NOMO-1 treated with dmso at 0.1 percent for 144 hours (cell line): ENCODE results near the gene BAIAP2L1.

Experiments
- DNase-seq: peaks from one replicate; lab custom pipeline; 2025; ENCODE audit not compliant: unreplicated experiment; lab: John Stamatoyannopoulos, UW

Gene BAIAP2L1

DNA sequence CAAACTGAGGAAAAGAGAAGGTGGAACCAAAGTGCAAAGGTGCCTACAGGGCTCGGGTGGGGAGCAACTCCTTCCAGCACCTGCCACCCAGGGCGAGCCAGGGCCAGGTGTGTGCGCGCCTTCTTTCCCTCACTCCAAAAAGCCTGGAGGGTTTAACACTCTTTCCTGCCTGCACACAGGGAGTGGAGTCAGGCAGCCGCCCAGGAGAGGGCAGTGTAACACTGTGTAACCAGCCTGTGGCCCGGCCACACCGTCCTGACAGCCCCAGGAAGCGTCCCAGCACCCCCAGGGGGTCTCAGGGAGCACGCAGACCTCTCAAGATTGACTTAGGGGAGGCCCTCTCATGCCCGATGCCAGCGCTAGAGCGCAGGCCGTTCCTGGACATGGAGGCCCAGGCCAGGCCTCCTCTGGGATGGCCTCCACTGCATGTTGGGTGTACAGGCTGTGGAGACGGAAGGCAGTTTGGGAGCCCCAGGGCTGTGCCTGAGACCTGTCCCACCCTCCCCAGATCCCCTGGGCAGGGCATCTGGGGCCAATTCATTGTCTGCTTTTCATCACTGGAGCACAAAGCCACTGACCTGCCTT is 106.0 kb downstream of the BAIAP2L1 start:
- peak; percentile 16 for DNase-seq

DNA sequence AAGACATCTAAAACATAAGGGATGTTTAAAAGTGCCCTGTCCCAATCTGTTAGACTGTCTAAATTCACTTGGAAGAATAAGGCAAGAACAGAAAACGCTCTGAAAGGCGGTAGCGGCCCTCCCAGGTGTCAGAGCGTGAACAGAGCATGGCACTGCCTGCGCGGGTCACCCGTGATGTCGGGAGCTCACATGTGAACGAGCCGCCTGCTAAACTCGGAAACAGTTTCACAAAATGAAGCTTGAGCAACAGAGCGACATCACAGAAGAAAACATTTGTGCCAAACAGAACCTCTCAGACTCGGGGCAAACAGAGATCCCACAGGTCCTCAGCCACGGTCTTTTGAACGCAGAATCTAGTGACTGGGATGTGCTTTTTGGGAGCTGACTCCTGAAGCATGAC is 106.6 kb downstream of the BAIAP2L1 start:
- DNase-seq, result no peak

DNA sequence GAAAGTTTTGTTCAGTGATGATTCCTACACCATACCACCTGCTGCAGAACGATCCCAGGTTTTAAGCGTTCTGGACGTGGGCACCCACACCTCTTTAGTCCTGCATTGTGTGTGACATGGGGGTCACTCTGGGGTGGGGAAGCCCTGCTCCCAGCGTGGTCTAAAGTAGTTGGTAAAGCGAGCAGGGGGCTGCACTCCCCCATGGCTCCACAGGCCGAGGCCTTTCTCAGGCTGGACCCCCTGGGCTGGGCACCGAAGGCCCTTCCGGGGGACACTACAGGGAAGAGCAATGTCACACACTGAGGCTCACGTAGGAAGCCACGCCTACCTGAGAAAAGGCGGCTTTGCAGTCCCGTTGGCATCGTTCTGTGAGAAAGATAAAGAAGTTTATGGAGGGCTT is 107.1 kb downstream of the BAIAP2L1 start:
- DNase-seq, result no peak

DNA sequence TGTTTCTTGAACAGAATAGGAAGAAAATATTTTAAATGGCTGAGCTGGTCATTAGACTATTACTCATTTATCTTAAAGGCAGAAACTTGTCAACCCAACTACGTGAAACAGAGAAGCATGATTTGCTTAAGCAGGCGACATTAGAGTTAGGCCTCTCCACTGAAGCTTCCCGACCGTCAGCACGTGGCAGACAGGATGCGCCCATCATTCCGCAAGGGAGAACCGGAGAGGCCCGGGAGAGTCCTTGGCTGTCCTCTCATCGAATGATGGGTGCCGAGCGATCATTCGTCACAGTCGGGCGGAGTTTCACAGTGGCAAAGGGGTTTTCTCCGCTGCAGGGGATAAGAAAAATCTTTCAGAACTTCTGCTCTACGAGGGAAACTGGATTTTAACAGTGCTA is 107.6 kb downstream of the BAIAP2L1 start:
- DNase-seq, result no peak

DNA sequence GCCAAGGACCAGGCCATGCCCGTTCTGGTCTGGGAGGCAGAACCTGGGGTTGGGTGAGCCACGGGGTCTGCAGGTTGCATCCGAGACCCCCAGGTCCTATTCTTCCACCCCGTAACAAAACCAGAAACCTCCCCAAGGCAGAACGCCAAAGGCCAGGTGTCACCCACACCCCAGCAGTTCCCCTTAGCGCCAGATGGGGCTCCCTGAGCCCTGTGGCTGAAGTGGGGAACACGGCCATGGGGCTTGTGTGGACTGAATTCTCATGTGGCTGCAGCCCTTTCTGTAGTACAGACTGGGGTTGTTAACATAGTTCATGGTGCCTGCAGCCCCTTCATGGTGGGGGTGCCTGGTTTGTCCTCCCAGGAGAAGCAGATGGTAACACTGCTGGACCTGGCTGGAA is 109.2 kb downstream of the BAIAP2L1 start:
- DNase-seq, result no peak

DNA sequence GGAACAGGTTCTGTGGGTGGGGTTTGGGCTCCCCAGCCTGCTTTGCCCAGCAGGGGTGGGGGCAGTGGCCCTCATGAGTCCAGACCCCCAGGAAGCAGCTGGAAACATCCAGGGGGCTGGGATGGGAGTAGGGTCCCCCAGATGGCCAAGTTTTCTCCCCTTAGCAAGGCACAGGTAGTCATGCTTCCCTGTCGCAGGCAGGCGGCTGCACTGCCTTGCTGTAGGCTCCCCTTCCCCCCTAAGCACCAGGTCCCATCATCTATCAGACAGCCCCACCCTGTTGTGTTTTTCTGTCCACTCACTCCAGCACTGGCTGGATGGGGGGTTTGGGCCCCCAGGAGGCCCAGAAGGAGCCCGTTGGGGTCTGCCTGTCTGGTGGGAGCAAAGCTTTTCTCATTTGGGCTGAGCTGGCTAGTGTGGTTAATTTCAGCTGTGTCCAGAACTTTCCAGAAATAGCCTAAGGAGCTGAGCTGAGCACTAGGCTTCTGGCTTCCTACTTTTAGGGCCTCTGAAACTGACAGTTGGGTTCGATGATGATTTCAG is 111.5 kb downstream of the BAIAP2L1 start:
- no peak for DNase-seq

DNA sequence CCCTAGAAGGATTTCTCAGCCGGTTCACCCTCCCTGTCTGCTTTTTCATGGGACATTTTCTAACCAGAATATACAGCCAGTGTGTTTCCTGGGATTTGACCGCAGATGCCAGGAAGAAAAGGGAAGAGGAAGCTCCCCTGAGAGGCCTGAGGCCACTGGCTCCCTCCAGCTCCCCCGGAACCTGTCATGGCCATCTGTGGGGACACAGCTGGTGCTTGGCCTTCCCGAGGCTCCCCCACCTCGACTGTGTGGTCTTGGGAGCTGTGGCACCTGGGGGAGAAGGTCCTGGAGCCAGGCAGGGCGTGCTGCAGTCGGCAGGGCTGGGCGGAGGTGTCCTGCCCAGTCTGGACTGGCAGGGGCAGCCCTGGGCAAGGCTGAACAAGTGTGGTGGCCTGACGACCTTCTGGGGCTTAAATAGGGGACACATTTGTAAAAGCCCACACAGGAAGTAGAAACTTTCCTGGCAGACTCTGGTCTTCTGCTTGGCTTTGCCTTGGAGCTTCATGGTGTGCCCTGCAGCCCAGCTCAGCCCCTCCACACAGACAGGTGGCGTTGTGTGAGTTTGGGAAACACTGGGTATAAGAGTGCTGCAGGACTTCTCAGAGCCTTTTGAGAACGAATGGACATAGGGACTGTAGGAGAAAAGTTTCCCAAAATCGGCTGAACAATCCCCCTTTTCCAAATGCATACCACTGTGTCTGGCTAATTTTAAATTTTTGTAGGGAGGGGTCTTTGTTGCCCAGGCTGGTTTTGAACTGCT is 112.6 kb downstream of the BAIAP2L1 start:
- DNase-seq, result no peak

DNA sequence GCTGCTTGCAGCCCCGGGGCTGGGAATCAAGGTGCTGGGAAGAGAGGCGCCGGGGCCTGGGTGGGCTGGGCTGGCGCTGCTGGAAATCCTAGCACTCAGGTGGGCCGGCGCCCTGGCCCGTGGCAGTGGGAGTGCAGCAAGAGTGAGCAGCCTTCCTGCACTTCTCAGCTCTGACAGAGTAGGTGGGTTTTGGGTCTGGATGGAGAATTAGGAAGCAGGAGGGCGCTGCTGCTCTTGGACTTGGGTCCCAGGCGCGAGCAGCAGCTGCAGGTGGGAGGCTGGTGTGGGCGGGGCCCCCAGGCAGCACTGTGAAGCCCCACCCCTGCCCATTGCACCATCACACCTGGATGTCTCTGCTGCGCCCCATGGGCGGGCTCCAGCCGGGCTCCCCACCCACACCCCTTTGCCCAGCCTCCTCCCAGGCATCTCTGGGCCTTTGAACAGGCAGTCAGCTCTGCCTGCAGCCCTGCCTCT is 113.4 kb downstream of the BAIAP2L1 start:
- DNase-seq, result no peak

DNA sequence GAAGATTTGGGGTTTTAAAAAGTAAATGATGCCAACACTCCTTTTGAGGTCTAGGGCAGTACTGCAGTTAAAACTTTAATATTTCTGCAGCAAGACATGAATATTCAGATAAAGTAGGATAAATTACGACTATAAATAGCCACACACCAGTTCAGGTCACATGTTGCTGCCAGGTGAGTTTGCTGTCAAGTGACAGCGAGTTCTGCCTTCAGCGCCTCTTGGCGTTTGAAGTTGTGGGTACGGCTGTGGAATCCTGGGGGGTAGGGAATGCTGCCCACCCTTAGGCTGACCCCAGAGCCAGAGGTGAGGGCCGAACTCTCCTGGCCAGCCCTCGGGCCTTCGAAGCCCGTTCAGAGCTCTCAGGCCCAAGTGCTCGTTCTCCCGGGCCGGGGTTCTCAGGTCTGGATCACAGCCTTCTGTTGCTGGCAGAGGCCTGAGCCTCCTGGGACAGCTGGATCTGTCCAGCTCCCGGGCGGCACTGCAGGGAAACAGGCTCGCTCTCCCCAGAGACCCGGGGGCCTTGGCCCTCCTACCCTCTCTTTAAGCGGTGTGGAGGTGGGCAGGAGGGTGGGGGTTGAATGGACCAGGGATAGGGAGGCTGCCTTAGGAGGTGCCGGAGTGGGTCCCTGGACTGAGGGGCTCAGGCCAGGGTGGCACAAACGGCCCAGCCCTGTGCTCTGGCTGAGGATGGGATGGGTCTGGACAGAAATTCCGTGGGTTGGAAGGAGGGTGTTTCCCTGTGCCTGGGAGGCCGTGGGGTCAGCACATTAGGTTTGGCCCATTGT is 114.0 kb downstream of the BAIAP2L1 start:
- DNase-seq, result no peak

DNA sequence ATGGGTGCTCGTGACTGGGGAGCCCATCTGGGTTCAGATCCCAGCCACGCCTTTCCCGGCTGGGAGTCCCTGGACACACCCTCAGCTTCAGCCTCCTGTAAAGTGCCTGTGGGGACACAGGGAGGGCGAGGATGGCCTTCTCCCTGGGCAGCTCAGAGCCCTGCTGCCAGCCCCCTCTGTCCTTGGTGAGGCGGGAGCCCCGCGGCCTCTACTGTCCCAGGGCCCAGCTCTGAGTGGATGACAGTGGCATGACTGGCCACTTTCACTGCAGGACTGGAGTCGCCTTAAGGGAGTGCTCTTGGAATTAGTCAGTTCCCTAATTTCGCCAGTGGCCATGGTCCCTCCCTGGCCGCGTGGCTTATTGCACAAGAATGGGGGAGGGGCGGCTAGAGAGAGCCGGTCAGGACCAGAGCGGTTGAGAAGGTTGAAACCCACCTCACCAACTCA is 114.8 kb downstream of the BAIAP2L1 start:
- peak; percentile 79 for DNase-seq

DNA sequence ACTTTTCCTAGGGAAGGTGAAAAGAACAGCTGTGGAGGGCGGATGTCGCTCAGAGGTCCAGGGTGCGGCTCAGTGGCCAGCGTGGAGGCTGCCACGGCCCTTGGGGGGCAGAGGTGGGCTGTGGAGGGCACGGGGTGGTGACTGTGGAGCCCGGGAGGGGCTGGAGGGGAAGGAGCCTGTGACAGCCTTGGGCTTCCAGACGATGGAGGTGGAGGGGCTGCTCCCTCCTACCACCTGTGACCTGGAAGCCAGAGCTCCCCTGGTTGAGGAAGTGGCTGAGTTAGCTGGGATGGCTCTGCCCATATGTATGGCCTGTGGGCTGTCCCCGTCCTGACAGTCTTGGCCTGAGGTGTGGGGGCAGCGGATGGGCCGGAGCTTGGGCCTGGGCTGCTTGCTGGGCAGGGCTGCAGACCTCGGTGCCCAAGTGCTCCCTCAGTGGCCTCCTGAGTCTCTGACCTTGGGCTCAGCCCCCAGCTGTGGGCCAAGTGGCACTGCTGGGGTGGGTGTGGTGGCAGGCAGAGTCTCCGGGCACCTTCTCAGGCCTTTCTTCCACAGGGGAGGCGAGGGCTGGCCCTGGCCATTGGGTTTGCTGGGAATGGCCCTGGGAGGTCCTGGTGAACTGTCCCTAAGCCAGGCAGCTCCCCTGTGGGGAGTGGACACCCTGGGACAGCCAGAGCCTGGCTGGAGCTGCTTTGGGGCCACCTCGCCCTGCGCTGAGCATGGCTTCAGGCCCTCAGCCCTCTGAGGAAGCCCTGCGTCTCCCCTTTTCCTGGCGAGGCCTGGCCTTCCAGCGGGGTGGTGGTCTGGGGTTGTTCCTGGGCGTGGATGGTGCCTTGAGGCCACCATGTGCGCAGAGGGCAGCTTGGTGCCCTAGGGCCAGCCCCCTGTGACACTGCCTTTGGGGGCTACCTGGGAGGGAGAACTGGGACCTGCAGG is 115.5 kb downstream of the BAIAP2L1 start:
- DNase-seq, result no peak

DNA sequence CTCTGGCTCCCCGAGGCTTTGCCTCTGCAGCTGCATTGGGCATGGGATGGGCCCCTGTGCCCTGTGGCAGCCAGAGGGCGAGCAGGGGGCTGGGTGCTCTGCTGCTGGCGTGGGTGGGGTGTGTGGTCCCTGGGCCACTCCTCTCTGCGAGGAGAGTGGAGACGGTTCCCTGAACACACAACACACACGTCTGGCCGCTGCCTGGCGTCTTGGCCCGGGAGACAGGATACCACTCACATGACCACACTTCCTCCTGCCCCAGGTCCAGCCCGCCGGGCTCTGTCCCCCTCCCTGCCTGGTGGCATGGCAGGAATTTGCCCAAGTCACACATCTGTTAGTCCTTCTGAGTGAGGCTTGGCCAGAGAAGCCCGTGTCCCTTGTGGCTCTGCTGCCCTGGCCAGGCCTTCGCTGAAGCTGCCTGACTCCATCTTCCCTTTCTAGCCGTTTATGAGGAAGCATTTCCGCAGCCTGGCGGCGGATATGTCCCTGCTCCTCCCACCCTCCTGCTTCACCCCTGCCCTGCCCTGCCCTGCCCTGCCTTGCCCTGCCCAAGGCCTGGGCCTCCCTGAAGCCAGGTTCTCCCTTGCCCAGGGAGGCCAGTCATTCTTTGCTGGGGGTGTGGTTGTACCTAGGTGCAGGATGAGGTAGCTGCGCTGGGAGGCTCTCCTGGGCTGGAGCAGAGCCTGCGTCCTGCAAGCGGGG is 116.4 kb downstream of the BAIAP2L1 start:
- DNase-seq, result peak; percentile 68

DNA sequence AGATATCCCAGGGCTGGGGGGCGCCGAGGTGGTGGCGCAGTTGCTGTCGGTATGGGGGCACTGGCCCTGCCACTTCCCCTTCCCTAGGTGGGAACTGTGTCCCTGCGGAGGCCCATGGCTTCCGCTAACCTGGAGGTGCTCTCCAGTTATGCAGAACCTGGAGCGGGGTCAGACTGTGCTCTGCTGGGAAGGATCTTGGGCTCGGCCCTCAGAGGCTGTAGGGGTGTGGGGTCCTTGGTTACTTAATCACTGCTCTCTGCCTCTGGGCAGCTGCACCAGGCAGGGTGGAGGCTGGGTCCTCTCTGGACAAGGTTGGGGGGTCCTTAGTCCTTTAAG is 117.0 kb downstream of the BAIAP2L1 start:
- DNase-seq, result no peak

DNA sequence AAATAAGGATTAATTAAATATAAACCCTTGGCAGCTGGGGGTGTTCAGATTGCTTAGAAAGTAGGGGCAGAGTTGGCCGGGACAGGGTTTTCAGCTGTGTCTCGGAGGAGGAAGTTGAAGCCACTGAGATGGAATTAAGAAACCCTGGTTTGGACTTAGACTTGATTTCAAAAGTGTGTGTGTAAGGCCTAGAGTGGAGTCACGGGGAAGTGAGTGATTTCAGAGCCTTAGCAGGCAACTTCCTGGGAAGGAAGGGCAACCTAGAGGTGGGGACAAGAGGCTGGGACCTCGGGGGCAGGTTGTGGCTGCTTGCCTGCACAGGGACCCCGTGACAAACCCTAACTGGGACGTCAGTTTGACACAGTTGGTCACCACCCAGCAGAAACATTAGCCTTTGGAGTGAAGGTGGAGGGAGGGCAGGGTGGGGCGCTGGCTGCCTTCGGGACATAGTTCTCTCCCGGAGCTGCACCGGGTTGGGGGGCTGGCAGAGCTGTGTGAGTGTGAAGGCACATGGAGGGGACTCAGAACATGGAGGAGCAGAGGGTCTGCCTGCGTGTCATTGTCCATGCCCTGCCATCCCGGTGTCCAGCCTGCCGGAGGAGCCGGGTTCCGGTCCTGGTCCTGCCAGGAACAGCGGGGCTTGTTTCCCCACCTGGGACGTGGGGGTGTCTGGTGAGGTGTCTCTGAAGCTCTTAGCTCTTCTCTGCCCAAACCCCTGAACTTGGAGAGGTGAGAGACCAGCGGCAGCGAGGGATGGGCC is 117.6 kb downstream of the BAIAP2L1 start:
- DNase-seq, result peak; percentile 97

DNA sequence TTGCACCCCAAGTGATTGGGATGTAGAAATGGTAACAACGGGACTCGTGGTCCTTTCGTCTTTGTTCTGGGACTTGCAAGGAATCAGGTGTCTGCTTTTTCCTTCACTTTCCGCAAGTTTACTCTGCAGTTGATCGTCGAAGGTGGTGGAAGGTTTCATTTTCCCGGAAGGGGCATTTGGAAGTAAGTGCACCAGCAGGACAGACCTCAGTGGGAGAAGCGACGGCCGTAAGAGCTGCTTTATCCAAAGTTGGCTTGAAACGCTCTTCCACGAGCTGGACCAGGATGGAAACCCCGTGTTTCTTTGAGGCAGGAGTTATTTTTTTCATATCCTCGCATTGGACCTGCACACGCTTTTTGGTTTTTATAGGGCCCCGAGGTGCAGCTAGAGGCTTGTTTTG is 118.2 kb downstream of the BAIAP2L1 start:
- no peak for DNase-seq

DNA sequence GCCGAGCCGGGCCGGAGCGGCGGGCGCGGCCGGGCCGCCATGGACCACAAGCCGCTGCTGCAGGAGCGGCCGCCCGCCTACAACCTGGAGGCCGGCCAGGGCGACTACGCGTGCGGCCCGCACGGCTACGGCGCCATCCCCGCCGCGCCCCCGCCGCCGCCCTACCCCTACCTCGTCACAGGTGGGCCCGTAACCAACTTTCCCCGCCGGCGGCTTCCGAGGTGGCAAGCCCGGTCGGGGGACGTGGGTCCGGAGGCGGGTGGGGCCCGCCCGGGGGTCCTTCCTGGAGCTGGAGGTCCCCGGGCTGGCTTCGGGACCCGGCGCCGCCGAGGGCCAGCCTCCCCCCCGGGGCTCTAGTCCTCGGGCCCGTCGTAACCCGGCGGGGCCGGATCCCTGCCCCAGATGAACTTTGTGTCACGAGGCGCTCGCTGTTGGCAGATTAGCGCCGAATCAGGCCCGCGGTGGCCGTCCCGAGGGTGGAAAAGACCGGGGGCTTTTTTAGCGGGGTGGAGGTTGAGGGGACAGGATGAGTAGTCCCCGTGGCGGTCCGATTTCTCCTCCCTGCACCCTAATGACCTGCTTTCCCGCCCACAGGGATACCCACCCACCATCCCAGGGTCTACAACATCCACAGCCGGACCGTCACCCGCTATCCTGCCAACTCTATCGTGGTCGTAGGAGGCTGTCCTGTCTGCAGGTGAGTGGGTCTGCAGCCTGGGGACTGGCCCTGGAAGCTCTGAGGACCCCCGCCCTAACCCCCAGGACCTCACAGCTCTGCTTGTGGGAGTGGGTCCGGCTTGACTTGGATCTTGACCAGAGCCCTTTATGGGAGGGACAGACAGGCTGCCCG is 118.9 kb downstream of the BAIAP2L1 start:
- no peak for DNase-seq

DNA sequence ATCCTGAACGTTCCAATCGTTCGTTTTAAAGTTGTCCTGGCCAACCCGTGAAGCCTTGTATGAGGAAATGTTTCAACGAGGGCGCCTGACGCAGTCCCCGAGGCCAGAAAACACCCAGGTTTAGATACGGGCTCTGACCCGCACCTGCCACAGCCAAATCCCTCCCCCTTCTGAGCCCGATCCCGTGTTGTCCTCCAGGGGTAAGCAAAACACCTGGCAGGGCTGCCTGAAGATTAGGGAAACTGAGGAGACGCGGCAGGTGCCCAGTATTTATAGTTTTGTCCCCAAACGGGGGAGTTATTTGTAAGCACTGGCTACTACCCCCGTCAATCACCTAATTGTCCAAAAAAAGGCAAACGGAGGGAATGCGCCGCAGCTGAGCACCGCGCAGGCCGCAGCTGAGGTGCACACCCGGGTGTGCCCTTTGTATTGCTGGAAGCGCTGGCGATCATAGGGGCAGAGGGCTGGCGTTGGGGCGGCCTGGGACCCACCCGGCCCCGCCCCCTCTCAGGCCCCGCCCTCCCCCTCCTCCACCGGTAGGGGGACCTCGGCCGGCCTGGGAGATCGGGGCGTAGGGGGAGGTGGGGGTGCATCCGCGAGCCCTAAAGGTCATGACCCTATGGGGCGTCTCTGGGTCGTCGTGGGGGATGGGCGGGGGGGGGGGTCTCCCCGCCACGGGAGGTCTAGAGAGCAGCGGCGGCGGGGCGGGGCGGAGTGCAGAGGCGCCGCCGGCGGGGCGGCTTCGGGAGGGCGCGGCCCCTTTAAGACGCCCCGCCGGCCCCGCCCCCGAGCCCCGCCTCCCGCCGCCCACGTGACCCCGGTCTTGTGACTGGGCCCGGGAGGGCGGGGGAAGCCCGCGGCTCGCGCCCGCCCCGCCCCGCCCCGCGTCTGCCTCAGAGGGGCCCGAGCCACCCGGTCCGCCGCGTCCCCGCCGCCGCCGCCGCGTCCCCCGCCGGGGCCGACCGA is 119.8 kb downstream of the BAIAP2L1 start, which contains the start of gene BRI3:
Gene BRI3 (plus strand): TSS at position 896 of the 966 bp plus-strand sequence. CDS start 110 bp downstream, outside the sequence.
- peak; percentile 94 for DNase-seq
